ENCODE results near the gene USH2A. TPM values are rescaled to one million over a fixed set of nuclear protein-coding genes. Genes with fewer than 3 reads are reported as not detected.

USH2A gene
- total RNA-seq, 4 donors from 2014 or later = 0.39 TPM; not detected in 3

GRCh38 chr1:216176970-216177369 is 246.3 kb downstream of the USH2A start:
- H3K4me3 ChIP-seq = no peak overlapping the region
- H3K9me3 ChIP-seq = no peaks in the 10 kb centered on the region
- peaks cover 0 to 6% (median 0%) of the 10 kb centered on the region in 3 donors for H3K4me1 ChIP-seq
- H3K36me3 ChIP-seq = no peaks in the 10 kb centered on the region
- no peak for TF ChIP-seq POLR2A (IDR thresholded peaks at IDR 0.05)
- H3K27ac ChIP-seq = no peak overlapping the region
- 43 to 80% methylated on average over 1 of the region's 1 CpG for WGBS, 2 donors (ENCODE audit: low coverage in 1 of 2)
- no peak for ATAC-seq
- H3K27me3 ChIP-seq = no peaks in the 10 kb centered on the region

- peaks cover 0 to 6% (median 0%) of the 10 kb centered on the region in 3 donors for H3K4me1 ChIP-seq
- TF ChIP-seq POLR2A (IDR thresholded peaks at IDR 0.05) (no peak), POLR2AphosphoS5 (IDR thresholded peaks at IDR 0.05) (no peak), EP300 (IDR thresholded peaks at IDR 0.05) (no peak)
- TF ChIP-seq, protein P1, sequence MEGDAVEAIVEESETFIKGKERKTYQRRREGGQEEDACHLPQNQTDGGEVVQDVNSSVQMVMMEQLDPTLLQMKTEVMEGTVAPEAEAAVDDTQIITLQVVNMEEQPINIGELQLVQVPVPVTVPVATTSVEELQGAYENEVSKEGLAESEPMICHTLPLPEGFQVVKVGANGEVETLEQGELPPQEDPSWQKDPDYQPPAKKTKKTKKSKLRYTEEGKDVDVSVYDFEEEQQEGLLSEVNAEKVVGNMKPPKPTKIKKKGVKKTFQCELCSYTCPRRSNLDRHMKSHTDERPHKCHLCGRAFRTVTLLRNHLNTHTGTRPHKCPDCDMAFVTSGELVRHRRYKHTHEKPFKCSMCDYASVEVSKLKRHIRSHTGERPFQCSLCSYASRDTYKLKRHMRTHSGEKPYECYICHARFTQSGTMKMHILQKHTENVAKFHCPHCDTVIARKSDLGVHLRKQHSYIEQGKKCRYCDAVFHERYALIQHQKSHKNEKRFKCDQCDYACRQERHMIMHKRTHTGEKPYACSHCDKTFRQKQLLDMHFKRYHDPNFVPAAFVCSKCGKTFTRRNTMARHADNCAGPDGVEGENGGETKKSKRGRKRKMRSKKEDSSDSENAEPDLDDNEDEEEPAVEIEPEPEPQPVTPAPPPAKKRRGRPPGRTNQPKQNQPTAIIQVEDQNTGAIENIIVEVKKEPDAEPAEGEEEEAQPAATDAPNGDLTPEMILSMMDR (IDR thresholded peaks at IDR 0.05) = no peak
- 65 to 75% methylated on average over 3 to 6 of the region's 6 CpGs for WGBS, 2 donors (ENCODE audit: low coverage in 1 of 2)
- H3K9me3 ChIP-seq = no peaks in the 10 kb centered on the region
- no peak for ATAC-seq
- no peak overlapping the region for H3K27ac ChIP-seq
- no peaks in the 10 kb centered on the region for H3K27me3 ChIP-seq
- H3K4me3 ChIP-seq = no peak overlapping the region
- H3K36me3 ChIP-seq = no peaks in the 10 kb centered on the region
Measured at GRCh38 chr1:216175714-216176113, 247.5 kb downstream of the USH2A start.

- ATAC-seq = no peak
- H3K9me3 ChIP-seq = no peaks in the 10 kb centered on the region
- peaks cover 0 to 6% (median 0%) of the 10 kb centered on the region in 3 donors for H3K4me1 ChIP-seq
- no peaks in the 10 kb centered on the region for H3K27me3 ChIP-seq
- no peak overlapping the region for H3K27ac ChIP-seq
- TF ChIP-seq POLR2A (IDR thresholded peaks at IDR 0.05) (no peak), POLR2AphosphoS5 (IDR thresholded peaks at IDR 0.05) (no peak), EP300 (IDR thresholded peaks at IDR 0.05) (no peak)
- TF ChIP-seq, protein P1 (IDR thresholded peaks at IDR 0.05) = no peak
- H3K4me3 ChIP-seq = no peak overlapping the region
- no peaks in the 10 kb centered on the region for H3K36me3 ChIP-seq
- 7 to 24% methylated on average over 2 to 4 of the region's 4 CpGs for WGBS, 2 donors (ENCODE audit: low coverage in 1 of 2)
Measured at GRCh38 chr1:216173376-216173995, 249.8 kb downstream of the USH2A start.

DNA sequence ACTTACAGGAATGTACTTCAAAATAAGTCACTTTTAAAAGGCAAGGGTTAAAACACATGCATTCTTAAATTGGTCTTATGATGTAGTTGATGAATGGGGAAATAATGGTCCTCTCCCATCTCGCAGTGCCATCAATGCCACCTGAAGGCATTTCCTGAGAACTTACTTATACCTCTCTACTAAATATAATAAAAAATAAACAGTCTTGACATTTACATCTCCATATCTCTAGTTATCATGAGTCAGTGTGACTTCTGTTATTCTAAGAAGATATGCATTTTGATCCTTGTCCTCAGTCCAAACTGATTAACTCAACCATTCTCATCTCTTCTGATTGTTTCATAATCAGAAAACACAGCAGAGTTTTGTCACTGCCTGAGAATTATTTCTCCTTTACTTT is 253.9 kb downstream of the USH2A start:
- TF ChIP-seq, protein P1 (IDR thresholded peaks at IDR 0.05) = no peak
- TF ChIP-seq EP300 (IDR thresholded peaks at IDR 0.05) (no peak), POLR2A (IDR thresholded peaks at IDR 0.05) (no peak), POLR2AphosphoS5 (IDR thresholded peaks at IDR 0.05) (no peak)
- 50 to 84% methylated on average over 1 of the region's 1 CpG for WGBS, 2 donors (ENCODE audit: low coverage in 1 of 2)
- ATAC-seq = no peak
- H3K27ac ChIP-seq = no peak overlapping the region
- H3K36me3 ChIP-seq = no peaks in the 10 kb centered on the region
- no peaks in the 10 kb centered on the region for H3K27me3 ChIP-seq
- peaks cover 0 to 6% (median 0%) of the 10 kb centered on the region in 3 donors for H3K4me1 ChIP-seq
- no peak overlapping the region for H3K4me3 ChIP-seq
- H3K9me3 ChIP-seq = no peaks in the 10 kb centered on the region

DNA sequence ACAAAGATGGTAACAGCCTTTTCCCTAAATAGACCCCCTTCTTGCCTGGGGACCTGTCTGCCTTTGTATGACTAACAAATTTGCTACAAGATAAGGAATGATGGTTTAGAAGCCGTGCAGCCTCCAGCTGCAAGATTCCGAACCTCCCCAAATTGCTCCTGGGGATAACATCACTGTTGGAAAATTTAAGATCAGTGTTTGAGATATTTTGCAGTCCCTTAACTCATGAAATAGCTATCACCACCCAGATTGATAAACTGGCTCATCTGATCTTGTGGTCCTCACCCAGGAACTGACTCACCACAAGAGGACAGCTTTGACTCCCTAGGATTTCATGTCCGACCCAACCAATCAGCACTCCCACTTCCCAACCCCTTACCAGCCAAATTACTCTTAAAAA is 254.7 kb downstream of the USH2A start:
- H3K4me1 ChIP-seq = peaks cover 0 to 4% (median 0%) of the 10 kb centered on the region in 3 donors
- 93 to 94% methylated on average over 2 to 3 of the region's 3 CpGs for WGBS, 2 donors (ENCODE audit: low coverage in 1 of 2)
- no peak overlapping the region for H3K27ac ChIP-seq
- no peaks in the 10 kb centered on the region for H3K27me3 ChIP-seq
- no peak overlapping the region for H3K4me3 ChIP-seq
- no peaks in the 10 kb centered on the region for H3K36me3 ChIP-seq
- ATAC-seq = no peak
- no peak for TF ChIP-seq POLR2AphosphoS5 (IDR thresholded peaks at IDR 0.05)
- TF ChIP-seq, protein P1 (IDR thresholded peaks at IDR 0.05) = no peak
- no peak for TF ChIP-seq POLR2A (IDR thresholded peaks at IDR 0.05)
- no peak for TF ChIP-seq EP300 (IDR thresholded peaks at IDR 0.05)
- H3K9me3 ChIP-seq = no peaks in the 10 kb centered on the region

Data from gastroesophageal sphincter (tissue), 4 donors.